T1000 (cell line): ENCODE data around the gene STRIT1.
"Not testable (repeated sequence)": the region's sequence is repeated elsewhere in the genome, so short reads cannot be mapped to it uniquely, and the experiment has no call there.

Experiments used
- DNase-seq: peaks from one replicate; lab custom pipeline; 2025; ENCODE audit warnings: mixed read lengths; lab: John Stamatoyannopoulos, UW

Gene STRIT1

DNA sequence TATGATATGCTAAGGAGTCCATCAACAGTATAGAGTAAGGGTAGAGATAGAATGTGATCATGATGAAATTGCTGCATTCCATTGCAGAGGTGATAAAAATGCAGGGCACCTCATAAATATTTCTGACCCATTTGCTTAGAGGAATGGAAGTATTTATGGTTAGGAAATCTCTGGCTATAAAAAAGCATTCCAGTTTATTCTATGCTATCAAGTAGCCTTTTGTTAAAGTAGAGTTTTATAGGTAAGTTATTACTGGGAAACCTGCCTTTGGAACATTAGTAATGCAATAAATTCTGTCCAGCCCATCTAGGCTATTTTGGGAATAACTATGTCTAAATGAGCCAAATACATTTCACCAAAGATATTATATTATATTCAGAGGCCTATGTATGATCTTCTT is 19.8 kb upstream of the STRIT1 start:
- DNase-seq, result no peak

DNA sequence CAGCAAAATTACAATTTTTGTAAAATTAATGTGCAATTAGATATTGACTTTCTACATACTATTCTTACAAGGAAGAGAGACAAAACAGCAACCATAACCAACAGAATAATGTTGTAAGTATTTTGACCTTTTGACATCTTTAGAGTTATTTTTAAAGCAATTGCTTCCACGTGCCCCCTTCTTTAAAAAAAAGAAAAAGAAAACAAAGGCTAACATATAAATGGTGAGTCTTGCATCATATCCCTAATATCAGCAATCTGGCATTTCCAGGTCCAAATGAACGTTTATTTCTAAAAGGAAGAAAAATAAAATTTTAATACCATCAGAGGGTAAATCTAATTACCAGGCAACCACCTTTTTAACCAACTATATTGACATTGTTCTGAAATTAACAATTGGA is 19.3 kb upstream of the STRIT1 start:
- no peak for DNase-seq

DNA sequence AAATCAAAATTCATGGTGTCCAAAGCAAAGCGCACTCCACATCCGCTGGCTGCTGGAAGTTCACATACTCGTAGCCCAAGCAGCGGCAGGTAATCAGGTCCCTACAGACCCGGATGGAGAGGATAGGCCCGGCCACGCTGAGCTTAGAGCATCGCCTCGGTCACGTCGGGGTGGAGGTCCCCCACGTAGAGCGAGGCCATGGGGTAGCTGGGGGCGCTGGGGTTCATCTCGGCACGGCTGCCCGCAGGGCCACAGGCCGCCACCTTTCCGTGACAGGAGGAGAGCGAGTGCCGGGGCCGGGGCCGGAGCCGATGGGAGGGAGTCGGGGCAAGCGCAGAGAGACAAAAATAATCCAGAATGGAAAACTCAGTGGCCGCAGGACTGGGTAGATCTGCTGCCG is 16.1 kb upstream of the STRIT1 start:
- DNase-seq, result no peak

DNA sequence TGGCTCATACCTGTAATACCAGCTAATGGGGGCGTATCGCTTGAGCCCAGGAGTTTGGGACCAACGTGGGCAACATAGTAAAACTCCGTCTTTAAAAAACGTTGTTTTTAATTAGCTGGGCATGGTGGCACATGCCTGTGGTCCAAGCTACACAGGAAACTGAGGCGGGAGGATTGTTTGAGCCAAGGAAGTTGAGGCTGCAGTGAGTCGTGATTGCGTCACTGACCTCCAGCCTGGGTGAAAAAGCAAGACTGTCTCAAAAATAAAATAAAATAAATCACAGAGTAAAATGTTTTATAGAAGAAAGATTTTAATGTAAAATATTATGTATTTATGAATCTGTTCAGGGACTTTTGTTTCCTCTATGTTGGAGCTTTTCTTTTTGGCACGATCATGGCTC is 15.3 kb upstream of the STRIT1 start:
- DNase-seq, result no peak

DNA sequence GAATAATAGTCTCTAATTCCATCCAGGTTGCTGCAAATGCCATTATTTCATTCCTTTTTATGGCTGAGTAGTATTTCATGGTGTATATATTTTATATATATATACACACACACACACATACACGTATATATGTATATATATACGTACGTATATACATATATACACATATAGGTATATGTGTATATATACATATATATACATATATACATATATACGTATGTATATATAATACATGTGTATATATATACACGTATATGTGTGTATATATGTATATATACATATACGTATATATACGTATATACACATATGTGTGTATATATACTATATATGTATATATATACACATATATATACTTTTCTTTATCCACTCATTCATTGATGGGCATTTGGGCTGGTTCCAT is 13.7 kb upstream of the STRIT1 start:
- DNase-seq, result no peak

DNA sequence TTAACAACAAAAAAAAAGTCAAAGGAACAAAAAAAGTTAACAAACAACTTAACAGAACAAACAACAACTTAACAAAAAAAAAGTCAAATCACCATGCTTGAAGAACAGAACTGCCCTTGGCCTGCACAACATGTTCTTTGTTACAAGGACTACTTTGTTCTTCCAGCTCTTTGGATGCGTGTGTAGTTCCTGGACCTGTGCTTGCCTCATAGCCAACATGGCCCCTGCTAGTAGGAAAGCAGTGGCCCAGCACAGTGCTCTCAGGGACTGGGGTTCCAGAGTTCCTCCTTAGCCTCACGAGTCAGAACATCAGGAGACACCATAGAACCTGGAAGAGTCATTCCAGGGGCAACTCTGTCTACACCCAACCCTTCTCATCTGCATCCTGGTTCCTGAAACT is 10.9 kb upstream of the STRIT1 start:
- no peak for DNase-seq

DNA sequence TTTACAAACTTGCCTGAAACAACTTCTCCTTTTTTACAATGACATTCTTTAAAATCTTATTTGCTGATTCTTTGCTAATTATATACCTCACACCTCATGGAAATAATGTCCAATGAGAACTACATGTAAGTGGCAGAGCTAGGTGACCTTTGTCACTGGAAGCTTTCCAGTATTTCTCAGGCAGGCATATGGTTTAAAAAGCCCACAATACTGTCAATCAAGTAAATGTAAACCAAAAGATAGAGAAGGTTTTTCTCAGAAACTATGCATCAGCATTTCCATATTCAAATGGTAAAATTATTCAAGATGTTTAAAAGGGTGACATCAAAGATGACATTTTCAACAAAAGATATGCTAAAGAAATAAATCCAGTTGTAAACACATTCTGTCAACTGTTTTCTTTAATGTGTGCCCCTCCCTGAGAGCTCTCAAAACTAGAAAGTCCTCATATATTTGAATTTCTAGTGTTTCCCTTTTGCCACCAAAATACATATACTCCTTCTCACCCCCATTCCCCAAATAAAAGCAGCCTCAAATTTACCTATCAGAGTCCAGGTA is 10.1 kb upstream of the STRIT1 start:
- DNase-seq, result no peak

DNA sequence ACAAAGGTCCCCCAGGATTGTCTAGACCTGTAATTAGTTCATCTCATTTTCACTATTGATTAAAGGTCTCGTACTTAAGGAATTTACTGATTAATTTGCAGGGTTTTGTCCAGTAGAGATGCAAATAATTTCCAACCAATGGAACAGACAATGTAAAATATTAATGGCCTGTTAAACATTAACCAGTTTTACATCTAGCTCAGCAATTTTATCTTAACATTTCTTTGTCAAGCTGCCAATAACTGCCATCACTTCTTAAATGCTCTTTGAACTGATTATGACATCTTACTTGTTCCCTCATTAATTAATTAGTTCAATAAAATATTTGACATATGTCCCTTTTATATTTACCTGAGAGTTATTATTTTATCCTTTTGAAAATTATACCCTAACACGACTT is 9.4 kb upstream of the STRIT1 start:
- no peak for DNase-seq

DNA sequence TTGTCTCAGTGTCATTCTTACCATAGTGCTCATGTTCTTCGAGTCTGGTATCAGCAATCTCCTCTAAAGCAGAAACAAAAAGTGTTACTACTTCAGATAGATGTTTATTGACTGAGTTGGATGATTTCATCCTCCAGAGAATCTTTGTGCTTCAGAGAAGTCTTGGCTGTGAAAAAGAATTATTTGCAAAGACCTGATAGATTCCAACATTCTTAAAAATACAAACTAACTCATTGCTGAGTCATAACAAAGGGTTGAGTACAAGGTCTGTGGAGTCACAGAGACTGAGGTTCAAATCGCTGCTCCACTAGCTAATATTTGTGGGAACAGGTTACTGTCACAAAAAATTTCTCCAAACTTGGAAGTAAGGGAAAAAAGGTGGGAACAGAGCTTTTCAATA is 9.0 kb upstream of the STRIT1 start:
- no peak for DNase-seq

DNA sequence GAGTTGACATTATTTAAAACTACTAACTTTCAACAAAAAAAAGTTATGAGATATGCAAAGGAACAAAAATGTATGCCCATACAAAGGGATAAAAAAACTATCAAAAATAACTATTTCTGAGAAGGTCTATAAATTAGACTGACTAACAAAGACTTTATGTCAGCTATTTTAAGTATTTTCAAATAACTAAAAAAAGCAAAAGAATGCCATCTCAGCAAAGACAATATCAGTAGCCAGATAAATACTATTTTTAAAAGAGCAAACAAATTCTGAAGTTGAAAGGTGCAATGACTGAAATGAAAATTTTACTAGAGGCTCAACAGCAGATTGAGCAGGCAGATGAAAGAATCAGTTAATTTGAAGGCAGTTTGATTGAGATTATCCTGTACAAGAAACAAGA is 3.6 kb upstream of the STRIT1 start:
- no peak for DNase-seq

DNA sequence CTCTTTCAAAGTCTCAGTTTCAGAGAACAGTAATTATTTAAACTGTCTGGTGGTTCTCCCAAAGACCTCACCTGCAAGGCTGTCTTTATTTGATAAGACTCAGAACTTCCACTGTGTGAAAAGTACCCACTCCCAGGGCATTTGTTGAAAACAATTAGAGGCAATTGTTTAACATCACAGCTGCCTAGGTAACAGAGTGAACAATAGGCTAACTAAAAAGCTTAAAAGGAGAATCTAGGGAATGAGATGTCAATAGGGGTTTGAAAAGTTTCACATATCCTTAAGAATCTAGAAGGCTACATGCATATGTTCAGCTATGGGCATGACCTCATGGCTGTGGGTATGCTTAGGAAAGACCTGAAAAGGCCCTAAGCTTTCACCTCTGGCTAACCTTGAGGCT is 2.9 kb upstream of the STRIT1 start:
- no peak for DNase-seq

DNA sequence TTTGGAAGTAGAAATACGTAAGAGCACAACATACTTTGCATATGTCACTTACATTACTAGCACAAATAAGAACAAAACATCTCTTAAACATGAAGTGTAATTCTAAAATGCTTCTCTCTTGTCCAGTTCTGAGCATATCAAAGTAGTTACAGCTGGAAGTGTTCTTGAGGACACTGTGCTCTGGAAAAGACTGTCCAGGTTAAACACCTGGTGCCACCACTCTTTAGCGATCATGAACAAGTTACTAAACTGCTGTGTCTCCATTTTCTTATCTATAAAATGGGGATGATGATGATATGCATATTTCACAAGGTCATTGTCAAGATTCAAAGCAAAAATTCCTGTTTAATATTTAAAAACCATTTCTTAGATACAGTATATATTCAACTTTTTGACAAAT is 790 bp downstream of the STRIT1 start:
- no peak for DNase-seq

DNA sequence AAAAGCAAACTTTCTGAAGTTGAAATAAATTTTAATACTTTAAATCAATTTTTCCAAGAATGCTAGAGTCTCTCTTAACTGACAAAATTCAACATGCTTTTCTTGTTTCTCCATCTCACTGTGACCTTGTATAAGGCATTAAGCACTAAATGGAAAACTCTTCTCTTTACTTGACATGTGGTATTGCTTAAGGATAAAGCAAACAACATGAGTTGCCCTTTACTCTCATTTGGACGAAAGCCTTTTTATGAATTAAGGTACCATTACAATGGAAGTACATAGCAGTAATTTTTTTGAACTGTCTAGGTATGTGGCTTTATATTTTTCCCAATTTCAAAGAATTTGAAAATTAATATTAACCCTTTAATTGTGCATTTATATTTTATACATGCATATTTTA is 1.4 kb downstream of the STRIT1 start:
- DNase-seq, result no peak

DNA sequence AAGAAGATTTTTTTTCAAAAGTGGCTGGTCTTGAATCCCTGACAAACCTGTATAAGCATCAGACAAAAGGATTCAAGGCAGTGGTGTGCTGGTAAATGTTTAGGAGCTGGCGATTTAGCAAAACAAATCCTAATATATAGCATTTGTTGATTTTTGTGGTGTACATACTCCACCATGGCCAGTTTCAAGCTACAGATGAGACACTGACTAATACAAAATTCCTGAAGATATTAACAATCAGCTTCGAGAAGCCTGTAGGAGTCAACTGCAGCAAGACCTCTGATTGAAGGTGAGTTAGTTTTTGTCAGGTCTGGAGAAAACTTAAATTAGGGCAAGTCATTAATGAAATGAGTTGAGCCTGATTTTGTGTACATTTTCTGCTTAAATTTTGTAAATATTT is 6.7 kb downstream of the STRIT1 start:
- DNase-seq, result no peak

DNA sequence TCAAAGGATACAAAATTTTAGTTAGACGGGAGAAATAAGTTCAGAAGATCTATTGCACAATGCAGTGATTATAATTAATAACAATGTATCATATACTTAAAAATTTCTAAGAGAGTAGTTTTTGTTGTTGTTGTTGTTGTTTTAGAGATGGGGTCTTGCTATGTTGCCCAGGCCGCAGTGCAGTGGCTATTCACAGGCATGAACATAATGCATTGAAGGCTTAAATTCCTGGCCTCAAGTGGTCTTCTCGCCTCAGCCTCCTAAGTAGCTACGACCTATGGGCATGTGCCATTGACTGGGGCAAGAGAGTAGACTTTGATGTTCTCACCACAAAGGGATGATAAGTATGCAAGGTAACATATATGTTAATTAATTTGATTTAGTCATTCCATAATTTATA is 7.5 kb downstream of the STRIT1 start:
- no peak for DNase-seq

DNA sequence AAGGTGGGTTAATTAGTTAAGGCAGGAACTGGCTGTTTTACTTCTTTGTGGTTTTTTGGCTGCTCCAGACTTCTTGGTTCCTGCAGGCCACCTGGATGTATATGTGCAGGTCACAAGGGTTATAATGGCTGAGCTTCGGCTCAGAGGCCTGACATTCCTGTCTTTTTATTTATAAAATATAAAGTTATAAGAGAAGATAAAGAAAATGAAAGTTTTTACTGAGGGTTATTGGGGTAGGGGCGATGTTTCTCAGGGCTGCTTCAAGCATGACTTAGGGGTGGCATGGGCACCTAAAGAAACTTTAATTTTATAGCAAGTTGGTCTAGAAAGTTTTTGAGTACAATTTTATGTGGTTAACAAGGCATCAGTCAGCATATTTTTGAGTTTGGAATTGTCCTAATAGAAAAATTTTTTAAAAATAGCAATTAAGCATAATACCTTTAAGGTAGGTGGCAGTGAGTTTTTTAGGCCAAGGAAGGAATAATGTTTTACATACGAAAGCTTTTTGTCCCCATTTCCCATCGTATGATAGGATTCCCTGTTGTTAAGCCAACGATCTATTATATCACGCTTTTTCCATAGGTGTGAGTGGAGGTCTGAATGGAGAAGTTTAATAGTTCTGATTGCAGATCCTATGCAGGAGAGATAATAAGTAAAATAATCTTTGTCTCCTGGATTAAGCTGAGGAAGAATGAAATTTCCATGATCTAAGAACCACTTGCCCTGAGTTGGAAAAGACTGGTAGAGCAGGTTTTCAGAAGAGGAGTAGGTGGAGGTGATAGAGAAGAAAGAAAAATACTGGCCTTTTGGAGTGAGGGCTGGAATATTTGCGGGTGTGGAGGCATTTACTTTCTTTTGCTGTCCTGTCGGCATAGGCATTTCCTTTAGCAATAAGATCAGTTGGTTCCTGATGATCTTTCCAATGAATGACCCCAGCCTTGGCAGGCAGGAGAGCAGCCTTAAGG is 10.1 kb downstream of the STRIT1 start:
- no peak for DNase-seq

DNA sequence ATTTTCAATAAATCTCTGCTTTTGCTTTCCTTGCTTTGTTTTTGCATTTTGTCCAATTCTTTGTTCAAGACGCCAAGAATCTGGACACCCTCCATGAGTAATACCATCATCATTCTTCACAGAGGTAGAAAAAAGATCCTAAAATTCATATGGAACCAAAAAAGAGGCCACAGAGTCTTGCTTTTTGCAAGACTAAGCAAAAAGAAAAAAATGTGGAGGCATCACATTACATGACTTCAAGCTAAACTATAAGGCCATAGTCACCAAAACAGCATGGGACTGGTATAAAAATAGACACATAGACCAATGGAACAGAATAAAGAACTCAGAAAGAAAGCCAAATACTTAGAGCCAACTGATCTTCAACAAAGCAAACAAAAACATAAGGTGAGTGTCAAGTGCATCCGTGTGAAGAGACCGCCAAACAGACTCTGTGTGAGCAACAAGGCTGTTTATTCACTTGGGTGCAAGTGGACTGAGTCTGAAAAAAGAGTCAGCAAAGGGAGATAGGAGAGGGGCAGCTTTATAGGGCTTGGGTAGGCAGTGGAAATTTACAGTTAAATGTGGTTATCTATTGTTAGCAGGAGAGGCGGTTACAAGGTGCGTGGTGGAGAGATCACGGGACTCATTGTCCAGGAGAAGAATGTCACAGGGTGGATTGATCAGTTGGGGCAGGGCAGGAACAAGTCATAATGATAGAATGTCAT is 10.9 kb downstream of the STRIT1 start:
- no peak for DNase-seq

DNA sequence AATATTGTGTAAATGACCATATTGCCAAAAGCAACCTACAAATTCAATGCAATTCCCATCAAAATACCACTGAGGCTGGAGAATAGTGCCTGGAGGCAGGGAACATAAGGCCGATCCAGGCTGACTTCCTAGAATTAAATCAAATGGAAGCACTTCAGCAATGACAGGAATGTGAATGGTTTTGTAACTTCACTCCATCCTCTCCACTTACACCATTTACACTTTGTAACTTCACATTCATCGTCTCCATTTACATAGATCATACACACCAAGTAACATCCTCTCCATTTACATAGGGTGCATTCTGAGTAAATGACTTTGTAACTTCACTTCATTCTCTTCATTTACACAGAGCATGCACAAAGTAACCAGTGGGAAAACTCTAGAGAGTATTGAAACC is 11.6 kb downstream of the STRIT1 start:
- DNase-seq, result no peak

DNA sequence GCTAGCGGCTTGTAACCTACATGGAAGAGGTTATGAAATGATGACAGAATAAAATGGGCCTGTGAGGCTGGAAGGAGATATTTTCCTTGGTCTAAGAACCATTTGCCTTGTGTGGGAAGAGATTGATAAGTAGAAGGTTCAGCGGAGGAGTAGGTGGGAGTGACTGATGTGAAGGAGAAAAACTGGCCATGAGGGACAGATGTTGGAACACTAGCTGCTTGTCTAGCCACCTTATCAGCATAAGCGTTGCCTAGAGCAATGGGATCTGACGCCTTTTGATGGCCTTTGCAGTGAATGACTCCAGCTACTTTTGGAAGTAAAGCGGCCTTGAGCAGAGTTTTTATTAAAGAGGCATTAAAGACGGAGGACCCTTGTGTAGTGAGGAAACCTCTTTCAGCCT is 17.4 kb downstream of the STRIT1 start:
- not testable (repeated sequence) for DNase-seq

DNA sequence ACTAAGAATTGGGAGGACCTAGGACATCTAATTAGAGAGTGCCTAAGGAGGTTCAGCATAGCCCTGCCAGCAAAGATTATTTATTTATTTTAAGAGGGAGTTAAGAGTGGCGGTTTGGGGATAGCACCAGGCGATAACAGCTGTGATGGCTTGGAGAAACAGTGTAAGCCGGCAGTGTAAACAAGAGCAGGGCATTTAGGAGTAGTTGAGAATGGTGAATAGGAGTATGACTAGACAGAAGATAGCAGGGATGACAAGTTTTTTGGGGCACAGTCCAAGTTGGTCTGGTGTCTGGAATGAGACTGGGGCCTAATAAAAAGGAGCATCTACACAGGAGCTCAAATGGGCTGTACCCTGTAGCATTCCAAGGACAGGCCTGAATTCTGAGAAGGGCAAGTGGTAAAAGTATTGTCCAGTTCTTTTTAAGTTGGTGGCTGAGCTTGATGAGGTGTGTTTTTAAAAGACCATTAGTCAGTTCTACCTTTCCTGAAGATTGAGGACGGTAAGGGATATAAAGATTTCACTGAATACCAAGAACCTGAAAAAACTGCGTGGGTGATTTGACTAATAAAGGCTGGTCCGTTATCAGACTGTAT is 18.2 kb downstream of the STRIT1 start:
- DNase-seq, result not testable (repeated sequence)

DNA sequence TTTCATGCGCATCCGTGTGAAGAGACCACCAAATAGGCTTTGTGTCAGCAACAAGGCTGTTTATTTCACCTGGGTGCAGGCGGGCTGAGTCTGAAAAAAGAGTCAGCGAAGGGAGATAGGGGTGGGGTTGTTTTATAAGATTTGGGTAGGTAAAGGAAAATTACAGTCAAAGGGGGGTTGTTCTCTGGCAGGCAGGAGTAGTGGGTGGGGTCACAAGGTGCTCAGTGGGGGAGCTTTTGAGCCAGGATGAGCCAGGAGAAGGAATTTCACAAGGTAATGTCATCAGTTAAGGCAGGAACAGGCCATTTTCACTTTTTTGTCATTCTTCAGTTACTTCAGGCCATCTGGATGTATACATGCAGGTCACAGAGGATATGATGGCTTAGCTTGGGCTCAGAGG is 19.0 kb downstream of the STRIT1 start:
- not testable (repeated sequence) for DNase-seq

DNA sequence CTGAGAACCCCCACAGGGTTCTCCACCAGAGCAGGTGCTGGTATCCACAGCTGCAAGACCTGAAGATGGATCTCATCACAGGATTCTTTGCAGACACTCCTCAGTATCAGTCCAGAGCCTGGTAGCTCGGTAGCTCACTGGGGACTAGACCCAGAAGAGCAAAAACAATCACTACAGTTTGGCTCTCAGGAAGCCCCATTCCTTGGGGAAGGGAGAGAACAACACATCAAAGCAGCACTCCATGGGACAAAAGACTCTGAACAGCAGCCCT is 22.2 kb downstream of the STRIT1 start:
- no peak for DNase-seq
